Measurements from ENCODE around the gene P2RY4.

The P2RY4 gene

GRCh38 chrX:70260104-70260503 lies at the start of gene P2RY4:
P2RY4 (minus strand) TSS chrX:70260204; CDS start chrX:70259624, 580 bp downstream.
- Histone ChIP-seq H3K4me3 (ENCODE audit: insufficient read length, low read depth) (no peak within 1 kb of the TSS), H3K9me3 (ENCODE audit: insufficient read depth, low read length) (no peaks in the 10 kb centered on the region), H3K9ac (ENCODE audit: insufficient read length, low read depth) (no peak within 1 kb of the TSS), H3K4me1 (ENCODE audit: insufficient read depth, insufficient read length) (no peaks in the 10 kb centered on the region), H3K36me3 (ENCODE audit: insufficient read depth, insufficient read length, low read length) (no peaks in the 10 kb centered on the region), H3K27me3 (ENCODE audit: insufficient read depth, insufficient read length) (no peaks in the 10 kb centered on the region)
- TF ChIP-seq ZNF274 (IDR thresholded peaks at IDR 0.05; ENCODE audit: low read depth, low read length), result no peak
- no peak for TF ChIP-seq SUZ12 (IDR thresholded peaks at IDR 0.05; ENCODE audit: extremely low read depth, insufficient read depth, insufficient read length)
- no peak for TF ChIP-seq YY1 (IDR thresholded peaks at IDR 0.05; ENCODE audit: insufficient read depth, insufficient read length)
- DNase-seq (ENCODE audit: low read depth, low spot score), result no peak

- Histone ChIP-seq H3K4me3 (ENCODE audit: insufficient read length, low read depth) (no peak overlapping the region), H3K36me3 (ENCODE audit: insufficient read depth, insufficient read length, low read length) (peaks cover 60% of the 10 kb centered on the region), H3K9me3 (ENCODE audit: insufficient read depth, low read length) (no peaks in the 10 kb centered on the region), H3K27me3 (ENCODE audit: insufficient read depth, insufficient read length) (no peaks in the 10 kb centered on the region), H3K4me1 (ENCODE audit: insufficient read depth, insufficient read length) (no peaks in the 10 kb centered on the region), H3K9ac (ENCODE audit: insufficient read length, low read depth) (no peak overlapping the region)
- DNase-seq (ENCODE audit: low read depth, low spot score), result no peak
- TF ChIP-seq ZNF274 (IDR thresholded peaks at IDR 0.05; ENCODE audit: low read depth, low read length) (no peak), SUZ12 (IDR thresholded peaks at IDR 0.05; ENCODE audit: extremely low read depth, insufficient read depth, insufficient read length) (no peak), YY1 (IDR thresholded peaks at IDR 0.05; ENCODE audit: insufficient read depth, insufficient read length) (no peak)
Observed at GRCh38 chrX:70301716-70302115, 41.7 kb upstream of the P2RY4 start.

GRCh38 chrX:70293621-70294020 lies 33.6 kb upstream of the P2RY4 start:
- Histone ChIP-seq H3K9me3 (ENCODE audit: insufficient read depth, low read length) (no peaks in the 10 kb centered on the region), H3K27me3 (ENCODE audit: insufficient read depth, insufficient read length) (no peaks in the 10 kb centered on the region), H3K4me3 (ENCODE audit: insufficient read length, low read depth) (no peak overlapping the region), H3K36me3 (ENCODE audit: insufficient read depth, insufficient read length, low read length) (peaks cover 44% of the 10 kb centered on the region), H3K9ac (ENCODE audit: insufficient read length, low read depth) (no peak overlapping the region), H3K4me1 (ENCODE audit: insufficient read depth, insufficient read length) (no peaks in the 10 kb centered on the region)
- no peak for DNase-seq (ENCODE audit: low read depth, low spot score)
- no peak for TF ChIP-seq SUZ12 (IDR thresholded peaks at IDR 0.05; ENCODE audit: extremely low read depth, insufficient read depth, insufficient read length)
- no peak for TF ChIP-seq YY1 (IDR thresholded peaks at IDR 0.05; ENCODE audit: insufficient read depth, insufficient read length)
- TF ChIP-seq ZNF274 (IDR thresholded peaks at IDR 0.05; ENCODE audit: low read depth, low read length), result no peak

- DNase-seq (ENCODE audit: low read depth, low spot score), result no peak
- TF ChIP-seq ZNF274 (IDR thresholded peaks at IDR 0.05; ENCODE audit: low read depth, low read length), result no peak
- TF ChIP-seq SUZ12 (IDR thresholded peaks at IDR 0.05; ENCODE audit: extremely low read depth, insufficient read depth, insufficient read length), result no peak
- no peak for TF ChIP-seq YY1 (IDR thresholded peaks at IDR 0.05; ENCODE audit: insufficient read depth, insufficient read length)
- no peak overlapping the region for H3K4me3 ChIP-seq (ENCODE audit: insufficient read length, low read depth)
- H3K9ac ChIP-seq (ENCODE audit: insufficient read length, low read depth), result no peak overlapping the region
- no peaks in the 10 kb centered on the region for H3K27me3 ChIP-seq (ENCODE audit: insufficient read depth, insufficient read length)
- H3K4me1 ChIP-seq (ENCODE audit: insufficient read depth, insufficient read length), result no peaks in the 10 kb centered on the region
- H3K36me3 ChIP-seq (ENCODE audit: insufficient read depth, insufficient read length, low read length), result peaks cover 43% of the 10 kb centered on the region
- H3K9me3 ChIP-seq (ENCODE audit: insufficient read depth, low read length), result no peaks in the 10 kb centered on the region
Observed at GRCh38 chrX:70292788-70293187, 32.8 kb upstream of the P2RY4 start.

- DNase-seq (ENCODE audit: low read depth, low spot score), result peak; percentile 78
- peaks cover 56% of the 10 kb centered on the region for H3K36me3 ChIP-seq (ENCODE audit: insufficient read depth, insufficient read length, low read length)
- no peak for TF ChIP-seq SUZ12 (IDR thresholded peaks at IDR 0.05; ENCODE audit: extremely low read depth, insufficient read depth, insufficient read length)
- no peak for TF ChIP-seq ZNF274 (IDR thresholded peaks at IDR 0.05; ENCODE audit: low read depth, low read length)
- TF ChIP-seq YY1 (IDR thresholded peaks at IDR 0.05; ENCODE audit: insufficient read depth, insufficient read length), result no peak
- H3K4me1 ChIP-seq (ENCODE audit: insufficient read depth, insufficient read length), result no peaks in the 10 kb centered on the region
- peak within 1 kb of the TSS; percentile 94 for H3K9ac ChIP-seq (ENCODE audit: insufficient read length, low read depth)
- H3K4me3 ChIP-seq (ENCODE audit: insufficient read length, low read depth), result peak within 1 kb of the TSS; percentile 83
- H3K27me3 ChIP-seq (ENCODE audit: insufficient read depth, insufficient read length), result no peaks in the 10 kb centered on the region
- H3K9me3 ChIP-seq (ENCODE audit: insufficient read depth, low read length), result no peaks in the 10 kb centered on the region
Observed at GRCh38 chrX:70289793-70290770, 30.1 kb upstream of the P2RY4 start, which contains the start of the genes KIF4A and PDZD11. KIF4A (plus strand) TSS chrX:70290104; CDS start chrX:70290459, 355 bp downstream. PDZD11 (minus strand) TSS chrX:70289927; CDS start chrX:70289341, 586 bp downstream.

DNA sequence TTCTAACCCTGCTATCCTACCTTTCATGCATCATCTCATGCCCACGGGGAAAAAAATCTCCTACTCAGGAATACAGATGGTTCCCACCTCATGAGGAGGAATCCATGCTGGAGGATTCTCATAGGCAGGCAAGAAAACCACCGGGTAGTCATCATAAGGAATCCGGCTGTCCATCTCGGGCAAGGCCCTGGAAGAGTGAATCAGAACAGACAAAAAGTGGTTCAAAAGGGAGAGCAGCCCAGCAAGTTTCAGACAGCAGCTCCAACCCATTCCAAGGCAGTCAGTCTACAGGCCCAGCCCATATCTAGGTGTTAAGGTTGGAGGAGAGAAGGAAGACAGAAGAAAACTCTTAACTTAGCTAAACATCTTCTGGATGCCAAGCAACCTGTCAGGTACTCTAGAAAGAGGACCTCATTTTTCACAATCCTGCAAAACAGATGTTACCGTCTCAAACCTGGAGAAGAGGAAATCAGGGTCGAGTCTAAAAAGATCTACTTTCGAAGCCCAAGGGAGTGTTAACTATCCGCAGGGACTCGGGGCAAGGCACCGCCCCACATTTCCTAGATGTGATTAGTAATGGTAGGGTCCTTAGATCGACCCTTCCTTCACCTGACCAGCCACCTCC lies 29.3 kb upstream of the P2RY4 start:
- H3K9ac ChIP-seq (ENCODE audit: insufficient read length, low read depth), result peak overlapping the region; percentile 94
- no peaks in the 10 kb centered on the region for H3K27me3 ChIP-seq (ENCODE audit: insufficient read depth, insufficient read length)
- TF ChIP-seq SUZ12 (IDR thresholded peaks at IDR 0.05; ENCODE audit: extremely low read depth, insufficient read depth, insufficient read length) (no peak), YY1 (IDR thresholded peaks at IDR 0.05; ENCODE audit: insufficient read depth, insufficient read length) (no peak), ZNF274 (IDR thresholded peaks at IDR 0.05; ENCODE audit: low read depth, low read length) (no peak)
- H3K36me3 ChIP-seq (ENCODE audit: insufficient read depth, insufficient read length, low read length), result peaks cover 57% of the 10 kb centered on the region
- no peaks in the 10 kb centered on the region for H3K4me1 ChIP-seq (ENCODE audit: insufficient read depth, insufficient read length)
- H3K9me3 ChIP-seq (ENCODE audit: insufficient read depth, low read length), result no peaks in the 10 kb centered on the region
- H3K4me3 ChIP-seq (ENCODE audit: insufficient read length, low read depth), result peak overlapping the region; percentile 83
- DNase-seq (ENCODE audit: low read depth, low spot score), result no peak

DNA sequence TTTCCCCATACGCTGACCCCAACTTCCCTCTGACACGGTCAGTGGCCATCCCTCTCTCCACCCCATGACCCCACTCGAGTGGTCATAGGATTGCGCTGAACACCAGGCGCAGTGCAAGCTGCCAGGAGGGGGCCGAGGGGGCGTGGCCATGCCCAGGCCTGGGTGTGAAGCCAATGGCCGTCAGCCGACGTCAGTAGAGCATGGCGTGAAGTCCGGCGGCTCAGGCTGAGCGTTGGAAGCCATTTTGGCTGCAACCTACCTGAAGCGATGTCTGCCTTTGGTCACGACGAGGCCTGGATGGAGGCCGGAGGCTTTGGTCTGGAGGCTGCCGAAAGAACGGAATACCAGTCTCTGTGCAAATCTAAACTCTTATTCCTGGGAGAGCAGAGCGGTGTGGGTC lies 21.9 kb upstream of the P2RY4 start, which contains the start of gene RAB41:
Gene RAB41, plus strand, starts transcription at position 222 of the 400 bp plus-strand sequence. Its CDS starts 46 bp downstream, at position 268.
- H3K9ac ChIP-seq (ENCODE audit: insufficient read length, low read depth), result no peak within 1 kb of the TSS
- TF ChIP-seq YY1 (IDR thresholded peaks at IDR 0.05; ENCODE audit: insufficient read depth, insufficient read length), result no peak
- no peak for TF ChIP-seq ZNF274 (IDR thresholded peaks at IDR 0.05; ENCODE audit: low read depth, low read length)
- no peak for TF ChIP-seq SUZ12 (IDR thresholded peaks at IDR 0.05; ENCODE audit: extremely low read depth, insufficient read depth, insufficient read length)
- H3K36me3 ChIP-seq (ENCODE audit: insufficient read depth, insufficient read length, low read length), result peaks cover 38% of the 10 kb centered on the region
- no peaks in the 10 kb centered on the region for H3K27me3 ChIP-seq (ENCODE audit: insufficient read depth, insufficient read length)
- DNase-seq (ENCODE audit: low read depth, low spot score), result no peak
- no peak within 1 kb of the TSS for H3K4me3 ChIP-seq (ENCODE audit: insufficient read length, low read depth)
- no peaks in the 10 kb centered on the region for H3K9me3 ChIP-seq (ENCODE audit: insufficient read depth, low read length)
- H3K4me1 ChIP-seq (ENCODE audit: insufficient read depth, insufficient read length), result no peaks in the 10 kb centered on the region

Measured in NT2/D1 (cell line).